Measurements from ENCODE around the gene PRTG.

GRCh38 chr15:55784286-55784685, 41.3 kb upstream of the PRTG start:
- no peak for TF ChIP-seq CTCF (IDR thresholded peaks at IDR 0.05)
- TF ChIP-seq POLR2A (IDR thresholded peaks at IDR 0.05), result no peak

All from uterus (tissue), 2 donors.